Measurements from ENCODE around the gene CDH13.

DNA sequence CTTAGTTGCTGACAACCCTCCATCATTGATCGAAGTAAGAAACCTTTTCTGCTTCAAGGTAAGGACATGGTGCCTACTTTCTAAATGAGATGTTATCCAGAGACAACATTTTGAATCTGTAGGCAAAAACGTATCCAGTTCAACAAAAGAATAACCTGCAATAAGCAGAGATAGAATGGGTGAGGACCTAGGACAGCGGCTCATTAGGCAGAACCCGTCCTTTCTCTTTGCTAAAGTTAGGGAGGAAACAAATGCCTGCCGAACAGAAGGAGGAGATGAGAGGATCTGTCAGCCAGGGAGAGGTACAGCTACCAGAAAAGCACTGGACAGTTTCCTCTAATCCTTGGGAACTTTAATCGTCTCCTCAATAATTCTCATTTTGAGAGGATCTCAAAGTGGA lies 183.3 kb downstream of the CDH13 start:
- TF ChIP-seq, protein P1, sequence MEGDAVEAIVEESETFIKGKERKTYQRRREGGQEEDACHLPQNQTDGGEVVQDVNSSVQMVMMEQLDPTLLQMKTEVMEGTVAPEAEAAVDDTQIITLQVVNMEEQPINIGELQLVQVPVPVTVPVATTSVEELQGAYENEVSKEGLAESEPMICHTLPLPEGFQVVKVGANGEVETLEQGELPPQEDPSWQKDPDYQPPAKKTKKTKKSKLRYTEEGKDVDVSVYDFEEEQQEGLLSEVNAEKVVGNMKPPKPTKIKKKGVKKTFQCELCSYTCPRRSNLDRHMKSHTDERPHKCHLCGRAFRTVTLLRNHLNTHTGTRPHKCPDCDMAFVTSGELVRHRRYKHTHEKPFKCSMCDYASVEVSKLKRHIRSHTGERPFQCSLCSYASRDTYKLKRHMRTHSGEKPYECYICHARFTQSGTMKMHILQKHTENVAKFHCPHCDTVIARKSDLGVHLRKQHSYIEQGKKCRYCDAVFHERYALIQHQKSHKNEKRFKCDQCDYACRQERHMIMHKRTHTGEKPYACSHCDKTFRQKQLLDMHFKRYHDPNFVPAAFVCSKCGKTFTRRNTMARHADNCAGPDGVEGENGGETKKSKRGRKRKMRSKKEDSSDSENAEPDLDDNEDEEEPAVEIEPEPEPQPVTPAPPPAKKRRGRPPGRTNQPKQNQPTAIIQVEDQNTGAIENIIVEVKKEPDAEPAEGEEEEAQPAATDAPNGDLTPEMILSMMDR (conservative IDR thresholded peaks at IDR 0.05; ENCODE audit: low read length): no peak
- no peak for TF ChIP-seq EZH2phosphoT487 (IDR thresholded peaks at IDR 0.05; ENCODE audit: borderline replicate concordance, low read depth, low read length)

All from OCI-LY7 (cell line).